Activated naive CD8-positive, alpha-beta T cell treated with anti-CD3 and anti-CD28 coated beads, Interleukin-2, amount 50 U/mL, for 16 hours (primary cell): Measurements from ENCODE around the gene GSTM2.
"Not testable (repeated sequence)": the region's sequence is repeated elsewhere in the genome, so short reads cannot be mapped to it uniquely, and the experiment has no call there.

Experiments
- DNase-seq: peaks from one replicate; pipeline ENCODE4 v3.0.0-alpha.2; 2020; ENCODE audit warnings: low read depth, low spot score

The GSTM2 gene

GRCh38 chr1:109677459-109677858 is 9.6 kb downstream of the GSTM2 start:
- DNase-seq: no peak

GRCh38 chr1:109678637-109679036 is 10.8 kb downstream of the GSTM2 start:
- DNase-seq: not testable (repeated sequence)

DNA sequence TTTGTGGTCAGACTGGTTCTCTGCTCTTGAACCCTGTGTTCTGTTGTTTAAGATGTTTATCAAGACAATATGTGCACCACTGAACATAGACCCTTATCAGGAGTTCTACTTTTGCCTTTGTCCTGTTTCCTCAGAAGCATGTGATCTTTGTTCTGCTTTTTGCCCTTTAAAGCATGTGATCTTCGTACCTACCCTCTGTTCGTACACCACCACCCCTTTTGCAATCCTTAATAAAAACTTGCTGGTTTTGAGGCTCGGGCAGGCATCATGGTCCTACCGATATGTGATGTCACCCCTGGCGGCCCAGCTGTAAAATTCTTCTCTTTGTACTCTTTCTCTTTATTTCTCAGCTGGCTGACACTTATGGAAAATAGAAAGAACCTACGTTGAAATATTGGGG is 16.9 kb downstream of the GSTM2 start:
- not testable (repeated sequence) for DNase-seq

DNA sequence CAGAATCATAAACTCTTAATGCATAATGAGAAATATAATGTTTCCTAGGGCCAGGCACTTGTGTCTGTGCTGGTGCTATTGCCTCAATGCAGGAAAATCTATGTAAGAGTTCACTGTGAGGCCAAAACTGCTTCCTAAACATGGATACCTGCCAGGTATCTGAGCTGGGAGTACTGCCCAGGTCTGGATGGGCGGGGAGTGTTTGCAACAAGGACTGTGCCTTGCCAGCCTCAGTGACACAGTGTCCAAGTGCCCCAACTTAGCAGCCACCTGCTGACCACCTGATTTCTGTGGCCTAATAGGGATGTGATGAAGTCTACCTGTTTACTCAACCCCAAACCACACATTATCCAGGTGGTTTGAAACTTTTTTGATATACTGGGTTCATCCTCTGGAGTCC is 17.5 kb downstream of the GSTM2 start:
- not testable (repeated sequence) for DNase-seq

- DNase-seq: not testable (repeated sequence)
Observed at GRCh38 chr1:109685890-109686289, 18.0 kb downstream of the GSTM2 start.

DNA sequence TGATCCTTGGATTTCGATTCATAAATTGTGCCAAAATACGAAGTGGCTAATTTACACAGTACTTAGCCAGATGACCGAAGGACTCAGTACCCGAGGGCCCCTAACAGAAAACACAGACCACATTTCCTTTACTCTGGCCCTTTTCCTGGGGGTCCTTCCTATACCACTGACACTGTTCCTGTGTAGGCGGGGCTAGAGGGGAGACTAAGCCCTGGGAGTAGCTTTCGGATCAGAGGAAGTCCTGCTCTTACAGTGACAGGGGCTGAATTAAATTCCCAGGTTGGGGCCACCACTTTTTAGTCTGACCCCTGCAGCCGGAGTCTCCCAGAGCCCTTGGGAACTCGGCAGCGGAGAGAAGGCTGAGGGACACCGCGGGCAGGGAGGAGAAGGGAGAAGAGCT is 19.3 kb downstream of the GSTM2 start:
- not testable (repeated sequence) for DNase-seq

DNA sequence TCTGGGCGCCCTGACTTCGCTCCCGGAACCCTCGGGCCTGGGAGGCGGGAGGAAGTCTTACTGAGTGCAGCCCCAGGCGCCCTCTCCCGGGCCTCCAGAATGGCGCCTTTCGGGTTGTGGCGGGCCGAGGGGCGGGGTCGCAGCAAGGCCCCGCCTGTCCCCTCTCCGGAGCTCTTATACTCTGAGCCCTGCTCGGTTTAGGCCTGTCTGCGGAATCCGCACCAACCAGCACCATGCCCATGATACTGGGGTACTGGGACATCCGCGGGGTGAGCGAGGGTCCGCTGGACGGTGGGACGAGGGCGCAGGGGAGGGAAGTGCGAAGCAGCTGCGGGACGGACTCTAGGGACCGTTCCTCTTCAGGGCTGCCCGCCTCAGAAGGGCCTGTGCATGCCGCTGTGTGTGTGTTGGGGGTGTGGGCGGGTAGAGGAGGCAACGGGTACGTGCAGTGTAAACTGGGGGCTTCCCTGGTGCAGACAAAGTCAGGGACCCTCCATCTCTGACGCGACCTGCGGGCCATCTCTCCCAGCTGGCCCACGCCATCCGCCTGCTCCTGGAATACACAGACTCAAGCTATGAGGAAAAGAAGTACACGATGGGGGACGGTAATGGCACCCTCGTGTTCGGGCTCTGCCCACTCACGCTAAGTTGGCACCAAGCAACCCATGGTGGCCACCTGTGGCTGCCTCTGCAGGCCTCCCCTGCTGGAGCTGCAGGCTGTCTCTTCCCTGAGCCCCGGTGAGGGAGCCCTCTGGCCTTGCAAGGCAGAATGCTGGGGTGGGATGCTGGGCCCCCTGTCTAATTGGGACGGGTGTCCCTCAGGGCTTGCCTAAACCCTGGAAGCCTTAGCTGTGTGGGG is 20.0 kb downstream of the GSTM2 start, which contains the start of gene GSTM1:
Gene GSTM1, plus strand, starts transcription at position 177 of the 859 bp plus-strand sequence. Its CDS starts 57 bp downstream, at position 234.
- DNase-seq: peak; percentile 42

- DNase-seq: no peak
Observed at GRCh38 chr1:109689844-109690405, 22.1 kb downstream of the GSTM2 start.

DNA sequence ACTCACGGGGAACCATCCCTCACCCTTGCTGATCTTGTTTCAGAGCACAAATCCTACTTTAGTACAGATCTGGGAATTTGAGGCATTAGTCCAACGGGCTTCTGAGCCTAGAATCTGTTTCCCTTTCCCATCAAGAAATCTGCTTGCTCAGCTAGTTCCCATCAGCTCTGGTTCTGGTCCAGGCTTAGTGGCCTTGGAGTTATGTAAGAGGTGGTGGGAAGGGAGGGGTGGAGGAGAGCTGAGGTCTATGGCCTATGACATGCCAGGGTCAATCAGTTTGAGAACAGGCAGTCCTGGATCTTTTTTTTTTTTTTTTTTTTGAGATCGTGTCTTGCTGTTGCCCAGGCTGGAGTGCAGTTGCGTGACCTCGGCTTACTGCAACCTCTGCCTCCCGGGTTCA is 23.9 kb downstream of the GSTM2 start:
- no peak for DNase-seq

DNA sequence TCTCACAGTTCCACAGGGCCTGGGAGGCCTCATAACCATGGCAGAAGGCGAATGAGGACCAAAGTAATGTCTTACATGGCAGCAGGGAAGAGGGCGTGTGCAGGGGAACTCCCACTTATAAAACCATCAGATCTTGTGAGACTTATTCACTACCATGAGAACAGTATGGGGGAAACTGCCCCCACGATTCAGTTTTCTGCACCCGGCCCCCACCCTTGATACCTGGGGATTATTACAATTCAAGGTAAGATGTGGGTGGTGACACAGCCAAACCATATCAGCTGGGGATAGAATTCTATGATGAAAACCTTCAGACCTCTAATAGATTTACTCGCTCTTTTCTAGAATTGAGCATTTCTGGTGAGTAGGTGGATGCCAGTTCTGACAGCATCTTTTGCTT is 26.5 kb downstream of the GSTM2 start:
- not testable (repeated sequence) for DNase-seq

DNA sequence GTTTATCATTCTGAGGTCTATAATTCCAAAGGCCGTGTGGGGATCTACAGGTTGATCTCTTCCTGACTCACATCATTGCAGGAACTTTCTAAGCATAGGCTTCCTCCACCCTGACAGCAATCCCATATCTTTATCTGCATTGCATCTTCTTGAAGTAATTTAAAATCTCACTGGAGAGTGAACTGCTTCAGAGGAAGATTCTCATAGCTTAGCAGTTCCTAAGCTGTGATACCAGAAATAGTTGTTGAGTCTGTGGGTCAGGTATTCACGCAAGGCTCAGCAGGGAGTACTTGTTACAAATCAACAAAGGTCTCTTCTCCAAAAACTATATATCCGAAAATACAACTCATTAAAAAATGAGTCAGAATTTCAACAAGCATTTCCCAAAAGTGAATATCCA is 27.3 kb downstream of the GSTM2 start:
- DNase-seq: not testable (repeated sequence)

- no peak for DNase-seq
Observed at GRCh38 chr1:109697066-109697465, 29.2 kb downstream of the GSTM2 start.

DNA sequence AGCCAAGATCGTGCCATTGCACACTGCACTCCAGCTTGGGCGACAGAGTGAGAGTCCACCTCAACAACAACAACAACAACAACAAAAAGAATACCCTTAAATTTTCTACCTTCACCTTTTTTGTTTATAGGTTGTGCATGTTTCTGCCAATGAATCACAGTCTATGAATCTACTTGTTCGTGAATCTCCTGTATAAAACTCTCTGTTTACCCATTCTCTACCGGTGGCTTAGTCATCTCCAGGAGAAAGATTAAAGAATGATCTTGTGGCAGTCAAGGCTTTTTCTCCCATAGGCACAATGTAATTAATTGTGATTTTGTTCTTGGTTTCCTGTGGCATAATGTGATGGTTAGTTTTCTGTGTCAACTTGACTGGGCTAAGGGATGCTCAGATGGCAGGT is 30.0 kb downstream of the GSTM2 start:
- not testable (repeated sequence) for DNase-seq

GRCh38 chr1:109702940-109703339 is 35.1 kb downstream of the GSTM2 start:
- DNase-seq: not testable (repeated sequence)

DNA sequence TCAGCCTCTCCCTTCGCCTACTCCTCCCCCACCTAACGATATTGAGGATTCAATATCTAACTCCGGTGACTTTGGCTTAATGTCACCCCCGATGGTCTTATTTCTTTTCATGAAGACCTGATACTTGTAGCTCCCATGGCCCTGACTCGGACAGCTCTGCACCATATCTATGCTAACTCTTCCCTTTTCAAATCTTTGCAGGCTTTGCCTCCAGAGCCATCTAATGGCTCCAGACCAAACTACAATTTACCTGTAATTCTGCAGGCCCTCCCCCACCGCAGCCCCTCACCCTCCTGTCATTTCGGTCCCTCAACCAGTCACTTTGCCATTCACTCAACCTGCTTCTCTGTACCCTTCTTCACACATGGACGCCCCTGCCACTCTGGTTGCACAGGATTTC is 36.3 kb downstream of the GSTM2 start:
- no peak for DNase-seq

GRCh38 chr1:109705411-109705810 is 37.6 kb downstream of the GSTM2 start:
- DNase-seq: no peak

DNA sequence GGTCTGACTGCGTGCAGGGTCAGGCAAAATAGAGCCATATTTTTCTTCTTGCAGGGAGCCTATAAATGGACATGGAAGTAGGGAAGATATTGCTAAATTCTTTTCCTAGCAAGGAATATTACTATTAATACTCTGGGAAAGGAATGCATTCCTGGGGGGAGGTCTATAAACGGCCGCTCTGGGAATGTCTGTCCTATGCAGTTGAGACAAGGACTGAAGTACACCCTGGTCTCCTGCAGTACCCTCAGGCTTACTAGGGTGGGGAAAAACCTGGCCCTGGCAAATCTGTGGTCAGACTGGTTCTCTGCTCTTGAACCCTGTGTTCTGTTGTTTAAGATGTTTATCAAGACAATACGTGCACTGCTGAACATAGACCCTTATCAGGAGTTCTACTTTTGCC is 41.1 kb downstream of the GSTM2 start:
- DNase-seq: not testable (repeated sequence)

DNA sequence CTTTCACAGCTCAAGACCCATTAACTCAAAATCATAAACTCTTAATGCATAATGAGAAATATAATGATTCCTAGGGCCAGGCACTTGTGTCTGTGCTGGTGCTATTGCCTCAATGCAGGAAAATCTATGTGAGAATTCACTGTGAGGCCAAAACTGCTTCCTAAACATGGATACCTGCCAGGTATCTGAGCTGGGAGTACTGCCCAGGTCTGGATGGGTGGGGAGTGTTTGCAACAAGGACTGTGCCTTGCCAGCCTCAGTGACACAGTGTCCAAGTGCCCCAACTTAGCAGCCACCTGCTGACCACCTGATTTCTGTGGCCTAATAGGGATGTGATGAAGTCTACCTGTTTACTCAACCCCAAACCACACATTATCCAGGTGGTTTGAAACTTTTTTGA is 42.0 kb downstream of the GSTM2 start:
- not testable (repeated sequence) for DNase-seq

DNA sequence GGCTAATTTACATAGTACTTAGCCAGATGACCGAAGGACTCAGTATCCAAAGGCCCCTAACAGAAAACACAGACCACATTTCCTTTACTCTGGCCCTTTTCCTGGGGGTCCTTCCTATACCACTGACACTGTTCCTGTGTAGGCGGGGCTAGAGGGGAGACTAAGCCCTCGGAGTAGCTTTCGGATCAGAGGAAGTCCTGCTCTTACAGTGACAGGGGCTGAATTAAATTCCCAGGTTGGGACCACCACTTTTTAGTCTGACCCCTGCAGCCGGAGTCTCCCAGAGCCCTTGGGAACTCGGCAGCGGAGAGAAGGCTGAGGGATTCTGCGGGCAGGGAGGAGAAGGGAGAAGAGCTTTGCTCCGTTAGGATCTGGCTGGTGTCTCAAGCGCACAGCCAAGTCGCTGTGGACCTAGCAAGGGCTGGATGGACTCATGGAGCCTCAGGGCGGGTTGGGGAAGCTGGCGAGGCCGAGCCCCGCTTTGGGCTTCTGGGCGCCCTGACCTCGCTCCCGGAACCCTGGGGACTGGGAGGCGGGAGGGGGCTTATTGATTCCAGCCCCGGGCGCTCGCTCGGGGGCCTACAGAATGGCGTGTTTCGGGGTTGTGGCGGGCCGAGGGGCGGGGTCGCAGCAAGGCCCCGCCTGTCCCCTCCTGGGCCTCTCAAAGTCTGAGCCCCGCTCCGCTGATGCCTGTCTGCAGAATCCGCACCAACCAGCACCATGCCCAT is 43.9 kb downstream of the GSTM2 start, which contains the start of gene GSTM5:
Gene GSTM5, plus strand, starts transcription at position 659 of the 728 bp plus-strand sequence. Its CDS starts 62 bp downstream, at position 721.
- not testable (repeated sequence) for DNase-seq

GRCh38 chr1:109712321-109712864 is 44.5 kb downstream of the GSTM2 start:
- DNase-seq: no peak

- no peak for DNase-seq
Observed at GRCh38 chr1:109713636-109714035, 45.8 kb downstream of the GSTM2 start.
